SHP77 treated with DMSO at 0.1 percent for 48 hours (cell line): ENCODE data around the gene RLBP1.
A peak's percentile ranks its signal among the peaks of the same experiment; 100 is the strongest.
"Not testable (repeated sequence)": the region's sequence is repeated elsewhere in the genome, so short reads cannot be mapped to it uniquely, and the experiment has no call there.

Experiments
- DNase-seq: peaks from one replicate; lab custom pipeline; 2025; lab: John Stamatoyannopoulos, UW

RLBP1 gene

DNA sequence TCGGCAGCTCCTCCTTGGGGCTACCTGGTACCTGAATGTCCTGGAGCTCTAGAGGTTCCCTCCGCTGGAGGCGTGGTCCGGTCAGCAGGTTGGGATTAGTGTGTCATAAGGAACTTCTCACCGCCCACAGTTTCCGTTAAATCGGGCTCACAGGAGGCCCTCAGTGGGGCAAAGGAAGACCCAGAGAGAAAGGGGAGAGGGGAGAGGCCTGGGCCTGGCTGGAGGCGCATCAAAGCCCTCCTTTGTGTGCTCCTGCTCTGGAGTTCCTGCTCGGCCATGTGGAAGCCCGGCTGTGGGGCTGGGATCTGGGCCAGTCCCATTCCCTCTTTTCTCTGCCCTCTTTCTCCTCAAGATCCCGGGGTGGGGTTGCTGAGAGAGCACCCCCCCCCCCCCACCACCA is at the start of gene RLBP1:
TSS of gene RLBP1 (minus strand) at position 37 of the 400 bp plus-strand sequence. CDS start 2,604 bp downstream, outside the sequence.
- DNase-seq = no peak

DNA sequence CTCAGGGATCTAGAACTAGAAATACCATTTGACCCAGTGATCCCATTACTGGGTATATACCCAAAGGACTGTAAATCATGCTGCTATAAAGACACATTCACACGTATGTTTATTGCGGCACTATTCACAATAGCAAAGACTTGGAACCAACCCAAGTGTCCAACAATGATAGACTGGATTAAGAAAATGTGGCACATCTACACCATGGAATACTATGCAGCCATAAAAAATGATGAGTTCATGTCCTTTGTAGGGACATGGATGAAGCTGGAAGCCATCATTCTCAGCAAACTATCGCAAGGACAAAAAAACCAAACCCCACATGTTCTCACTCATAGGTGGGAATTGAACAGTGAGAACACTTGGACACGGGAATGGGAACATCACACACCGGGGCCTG is 28.8 kb upstream of the RLBP1 start:
- DNase-seq = not testable (repeated sequence)

DNA sequence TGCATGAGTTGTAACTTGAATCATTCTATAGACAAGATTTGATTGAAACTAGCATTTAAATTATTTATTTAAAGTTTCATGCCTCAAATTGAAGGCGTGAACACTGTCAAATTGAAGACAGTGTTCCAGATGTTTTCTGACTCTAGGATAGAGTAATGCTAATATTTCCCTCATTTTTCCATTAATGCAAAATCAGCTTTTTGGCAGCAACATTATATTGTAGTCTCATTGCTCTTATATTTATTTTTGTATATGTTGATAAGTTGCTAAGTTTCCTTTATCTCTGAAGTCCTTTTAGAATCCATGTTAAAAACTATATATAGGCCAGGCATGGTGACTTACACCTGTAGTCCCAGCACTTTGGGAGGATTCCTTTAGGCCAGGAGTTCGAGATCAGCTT is 27.2 kb upstream of the RLBP1 start:
- DNase-seq = no peak

DNA sequence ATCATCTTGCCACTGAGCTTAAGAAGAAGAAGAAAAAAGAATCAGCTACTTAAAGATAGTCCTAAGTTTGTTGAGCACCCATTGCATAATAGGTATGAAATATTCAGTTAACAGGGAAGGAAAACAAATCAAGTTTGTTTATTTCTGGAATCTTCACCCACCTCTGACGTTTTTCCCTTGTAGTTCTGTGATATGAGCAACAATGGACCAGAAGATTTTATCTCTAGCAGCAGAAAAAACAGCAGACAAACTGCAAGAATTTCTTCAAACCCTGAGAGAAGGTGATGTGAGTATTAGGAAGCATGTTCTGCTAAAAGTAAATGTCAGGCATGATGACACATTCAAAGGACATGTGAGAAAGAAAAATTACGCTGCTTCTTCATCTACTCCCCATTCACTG is 26.1 kb upstream of the RLBP1 start:
- no peak for DNase-seq

DNA sequence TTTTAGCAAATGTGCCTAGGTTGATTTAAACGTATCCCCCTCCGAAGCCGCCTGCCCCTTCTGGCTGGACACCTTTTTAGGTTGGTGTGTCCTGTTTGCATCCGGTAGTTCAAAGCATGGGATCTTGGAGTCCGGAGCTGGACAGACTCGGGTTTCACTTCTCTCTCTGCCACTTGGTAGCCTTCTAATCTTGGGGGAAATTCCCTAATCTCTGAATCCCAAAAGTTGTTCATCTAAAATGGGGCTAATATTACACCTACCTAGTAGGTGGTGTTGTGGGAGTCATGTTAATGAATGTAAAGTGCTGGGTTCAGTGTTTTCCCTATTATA is 23.2 kb upstream of the RLBP1 start:
- DNase-seq = no peak

DNA sequence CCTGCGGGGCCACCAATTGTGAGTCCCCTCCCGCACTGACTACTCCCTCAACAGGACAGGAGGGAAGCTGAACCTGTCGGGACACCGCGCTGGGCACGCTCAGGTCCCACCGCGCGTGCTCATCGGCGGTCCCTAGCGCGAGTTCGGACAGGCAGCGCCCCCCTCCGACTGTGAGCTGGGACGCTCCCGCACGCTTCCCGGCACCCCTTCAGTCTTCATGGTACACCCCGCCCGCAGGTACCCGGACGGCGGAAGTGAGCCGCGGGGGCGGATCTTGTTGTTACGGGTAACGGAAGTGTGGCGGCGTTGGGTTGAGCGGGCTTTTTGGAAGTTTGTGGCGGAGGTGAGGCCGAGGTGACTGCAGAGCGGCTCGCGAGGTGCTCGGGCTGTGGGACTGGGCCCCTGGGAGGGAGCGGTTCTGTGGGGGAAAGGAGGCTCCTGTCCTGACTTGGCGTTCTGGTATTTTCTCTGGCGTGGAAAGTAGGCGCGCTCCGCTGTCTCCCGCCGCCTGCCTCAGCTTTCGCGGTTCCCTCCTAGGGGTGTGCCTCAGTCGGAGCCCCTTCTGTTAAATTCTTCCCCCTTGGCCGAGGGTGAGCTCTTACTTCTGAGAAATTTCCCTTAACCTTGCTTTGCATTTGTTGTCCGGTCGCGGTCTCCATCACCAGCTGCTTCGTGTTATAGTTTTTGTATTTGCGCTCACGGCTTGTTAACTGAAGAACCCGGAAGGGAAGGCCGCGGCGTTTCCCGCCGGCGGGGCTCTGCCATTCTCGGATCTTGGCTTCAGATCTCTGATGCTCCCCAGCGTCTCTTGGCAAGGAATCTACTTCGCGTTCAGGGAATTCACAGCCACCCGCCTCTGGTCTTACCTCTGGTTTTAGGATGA is 22.6 kb upstream of the RLBP1 start, which contains the start of gene FANCI:
TSS of gene FANCI (plus strand) at position 289 of the 883 bp plus-strand sequence. CDS start 3,669 bp downstream, outside the sequence.
- DNase-seq = peak; percentile 77

DNA sequence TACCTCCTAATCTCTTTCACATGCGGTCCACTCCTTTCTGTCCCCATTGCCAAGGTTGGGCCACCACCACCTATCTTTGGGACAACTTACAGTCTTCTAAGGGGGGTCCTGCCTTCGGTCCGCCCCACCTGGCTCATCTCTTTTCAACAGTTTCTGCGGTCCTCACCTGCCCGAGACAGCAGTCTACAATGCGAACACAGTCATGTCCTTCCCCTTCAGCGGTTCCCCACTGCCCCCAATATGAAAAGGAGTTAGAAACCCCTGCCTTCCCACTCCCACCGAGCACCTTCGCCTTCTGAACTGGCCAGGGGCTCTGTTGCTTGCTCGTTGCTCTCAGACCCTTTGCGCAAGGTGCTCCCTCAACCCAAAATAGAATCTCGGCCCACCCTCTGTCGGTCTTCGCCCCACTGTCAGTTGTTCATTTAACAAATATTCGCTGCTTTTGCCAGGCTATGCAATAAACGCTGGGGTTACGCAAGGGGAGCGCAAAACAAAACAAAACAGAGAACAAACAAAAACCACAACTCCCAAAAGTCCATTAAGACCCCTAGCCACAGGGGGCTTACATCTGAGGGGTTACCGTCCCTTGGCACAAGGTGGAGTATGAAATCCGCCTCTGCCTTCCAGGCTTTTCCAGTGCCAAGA is 21.8 kb upstream of the RLBP1 start:
- DNase-seq = no peak

DNA sequence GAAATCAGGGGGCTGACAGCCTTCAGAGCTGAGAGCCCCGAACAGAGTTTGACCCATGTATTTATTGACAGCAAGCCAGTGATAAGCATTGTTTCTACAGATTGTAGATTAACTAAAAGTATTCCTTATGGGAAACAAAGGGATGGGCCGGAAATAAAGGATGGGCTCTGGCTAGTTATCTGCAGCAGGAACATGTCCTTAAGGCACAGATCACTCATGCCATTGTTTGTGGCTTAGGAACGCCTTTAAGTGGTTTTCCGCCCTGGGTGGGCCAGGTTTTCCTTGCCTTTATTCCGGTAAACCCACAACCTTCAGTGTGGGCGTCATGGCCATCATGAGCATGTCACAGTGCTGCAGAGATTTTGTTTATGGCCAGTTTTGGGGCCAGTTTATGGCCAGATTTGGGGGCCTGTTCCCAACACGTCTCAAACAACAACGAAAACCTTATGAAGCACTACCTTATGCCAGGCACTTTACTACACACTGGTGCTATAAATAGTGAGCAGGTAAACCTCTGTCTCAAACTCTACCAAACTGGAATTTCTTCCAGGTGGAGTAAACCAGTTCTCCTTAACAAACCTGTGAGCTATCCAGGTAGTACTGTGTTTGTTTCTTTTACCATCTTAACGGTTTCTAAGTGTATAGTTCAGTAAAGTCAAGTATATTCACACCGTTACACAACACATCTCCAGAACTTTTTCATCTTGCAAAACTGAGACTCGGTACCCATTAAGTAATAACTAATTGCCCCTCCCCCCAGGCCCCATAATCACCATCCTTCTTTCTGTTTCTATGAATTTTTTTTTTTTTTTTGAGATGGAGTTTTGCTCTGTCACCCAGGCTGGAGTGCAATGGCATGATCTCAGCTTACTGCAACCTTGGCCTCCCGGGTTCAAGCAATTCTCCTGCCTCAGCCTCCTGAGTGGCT is 18.8 kb upstream of the RLBP1 start:
- not testable (repeated sequence) for DNase-seq

DNA sequence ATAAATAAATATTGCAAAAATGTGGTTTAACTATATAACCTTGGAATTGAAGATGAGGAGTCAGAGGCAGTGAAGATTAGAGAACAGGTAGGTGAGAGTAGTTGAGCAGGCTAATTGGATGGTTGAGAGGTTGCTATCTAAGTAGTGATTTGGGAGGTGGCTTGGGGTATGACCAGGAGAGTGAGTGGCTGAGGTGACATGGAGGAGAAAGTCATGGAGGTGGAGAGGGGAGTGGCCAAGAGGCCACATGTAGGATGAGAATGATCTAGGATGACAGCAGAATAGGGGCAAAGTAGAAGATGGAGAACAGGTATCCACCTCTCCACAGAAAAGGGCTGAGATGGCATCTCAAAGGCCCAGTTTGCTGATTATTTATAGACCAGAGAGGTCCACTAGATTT is 10.5 kb upstream of the RLBP1 start:
- DNase-seq = no peak

DNA sequence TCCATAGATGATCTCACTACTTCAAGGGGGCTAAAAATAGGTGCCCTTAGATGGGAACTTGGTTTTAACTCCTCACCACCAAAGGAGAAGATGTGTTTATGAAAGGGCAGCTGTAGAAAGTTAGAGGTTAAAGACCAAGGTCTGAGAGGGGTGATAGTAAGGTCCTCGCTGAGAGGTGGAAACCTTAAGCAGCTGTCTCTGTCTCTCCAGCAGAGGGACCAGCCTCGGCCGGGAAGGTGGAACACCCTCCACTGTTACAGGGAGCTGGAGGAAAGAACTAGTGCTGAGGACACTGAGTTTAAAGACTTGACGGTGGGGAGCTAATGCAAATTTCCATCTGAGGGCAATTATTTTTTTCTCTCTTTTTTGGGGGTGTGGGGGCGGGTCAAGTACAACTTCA is 8.9 kb upstream of the RLBP1 start:
- DNase-seq = no peak

DNA sequence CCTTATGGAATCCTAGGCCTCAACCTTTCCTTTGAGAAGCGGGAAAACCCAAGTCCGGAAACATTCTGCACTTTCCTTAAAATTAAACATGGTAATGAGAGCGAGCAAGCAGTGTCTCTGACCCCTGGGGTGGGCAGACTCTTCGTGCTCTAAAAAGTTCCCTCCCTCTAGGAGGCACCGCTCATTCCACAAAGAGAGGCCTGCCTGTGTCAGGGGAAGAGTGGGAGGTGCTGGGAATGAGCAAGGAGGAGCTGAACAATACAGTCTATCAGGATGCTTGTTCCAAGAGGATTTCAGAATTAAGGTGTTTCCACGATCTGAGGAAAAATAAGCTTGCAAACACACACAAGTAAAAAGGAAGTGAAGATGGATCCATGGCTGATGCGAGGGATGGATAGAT is 6.0 kb upstream of the RLBP1 start:
- no peak for DNase-seq

DNA sequence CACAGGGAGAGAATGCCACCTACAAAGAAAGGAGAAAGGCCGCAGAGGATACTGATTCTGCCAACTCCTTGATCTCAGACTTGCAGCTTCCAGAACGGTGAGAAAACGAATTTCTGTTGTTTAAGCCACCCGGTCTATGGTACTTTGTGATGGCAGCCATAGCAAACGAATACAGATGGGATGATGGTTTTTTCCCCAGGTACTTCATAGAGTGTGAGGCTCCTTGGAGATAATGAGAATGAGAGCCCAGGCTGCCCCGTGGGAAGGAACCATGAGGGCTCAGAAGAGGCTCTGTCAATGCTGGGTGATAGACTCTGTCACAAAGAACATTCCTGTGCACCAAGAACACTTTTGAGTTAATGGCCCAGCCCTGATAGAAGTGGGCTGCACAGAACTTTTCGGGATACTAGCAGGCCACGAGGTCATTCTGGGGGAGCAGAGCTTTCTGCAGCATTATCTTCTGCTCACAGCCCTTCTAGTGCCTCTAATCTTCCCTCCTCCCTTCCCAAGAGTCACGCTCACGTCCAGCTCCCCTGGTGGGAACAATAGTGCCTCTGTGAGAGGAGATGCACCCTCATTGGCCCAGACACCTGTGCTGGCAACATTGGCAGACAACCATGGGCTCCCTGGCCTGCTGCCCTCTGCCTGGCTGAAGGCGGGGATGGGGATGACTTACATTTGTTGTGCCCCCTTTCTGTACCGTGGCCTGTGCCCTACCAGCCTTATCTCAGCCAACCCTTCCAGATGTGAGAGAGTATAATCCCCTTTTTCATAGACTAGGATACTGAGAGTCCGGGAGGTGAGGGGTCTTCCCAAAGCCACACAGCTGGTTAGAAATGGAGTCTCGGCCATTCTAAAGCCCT is 5.2 kb upstream of the RLBP1 start:
- no peak for DNase-seq

DNA sequence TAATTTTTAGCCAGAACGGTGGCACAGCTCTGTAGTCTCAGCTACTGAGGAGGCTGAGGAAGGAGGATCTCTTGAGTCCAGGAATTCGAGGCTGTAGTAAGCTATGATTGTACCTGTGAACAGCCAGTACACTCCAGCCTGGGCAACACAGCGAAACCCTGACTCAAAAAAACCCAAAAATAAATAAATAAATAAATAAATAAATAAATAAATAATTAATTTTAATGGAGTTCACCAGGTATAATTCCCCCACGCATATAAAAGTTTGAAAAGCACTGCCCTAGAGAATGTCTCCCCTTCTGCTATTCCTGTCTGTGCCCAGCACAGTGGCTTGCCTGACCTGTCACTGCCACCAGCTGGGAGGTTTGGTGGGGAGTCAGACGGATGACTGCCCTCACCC is 4.2 kb upstream of the RLBP1 start:
- DNase-seq = no peak

DNA sequence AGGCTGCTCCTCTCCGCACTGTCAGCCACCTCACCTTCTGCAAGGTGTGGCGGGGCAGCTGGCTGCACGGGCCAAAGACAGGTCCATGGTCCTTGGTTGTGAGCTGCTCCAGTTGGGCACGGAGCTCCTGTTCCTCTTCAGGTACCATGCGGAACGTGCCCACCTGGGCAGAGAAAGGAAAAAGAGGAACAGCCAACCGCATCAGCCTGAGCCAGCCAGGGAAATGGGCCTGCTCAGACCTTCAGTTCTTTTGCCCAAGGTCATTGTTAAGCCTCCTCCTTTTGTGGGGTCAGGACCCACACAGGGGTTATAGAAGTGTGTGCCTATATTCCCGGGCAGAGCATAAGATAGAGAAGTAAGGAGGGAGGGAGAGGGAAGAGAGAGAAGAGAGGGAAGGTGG is 2.8 kb downstream of the RLBP1 start:
- DNase-seq = no peak

DNA sequence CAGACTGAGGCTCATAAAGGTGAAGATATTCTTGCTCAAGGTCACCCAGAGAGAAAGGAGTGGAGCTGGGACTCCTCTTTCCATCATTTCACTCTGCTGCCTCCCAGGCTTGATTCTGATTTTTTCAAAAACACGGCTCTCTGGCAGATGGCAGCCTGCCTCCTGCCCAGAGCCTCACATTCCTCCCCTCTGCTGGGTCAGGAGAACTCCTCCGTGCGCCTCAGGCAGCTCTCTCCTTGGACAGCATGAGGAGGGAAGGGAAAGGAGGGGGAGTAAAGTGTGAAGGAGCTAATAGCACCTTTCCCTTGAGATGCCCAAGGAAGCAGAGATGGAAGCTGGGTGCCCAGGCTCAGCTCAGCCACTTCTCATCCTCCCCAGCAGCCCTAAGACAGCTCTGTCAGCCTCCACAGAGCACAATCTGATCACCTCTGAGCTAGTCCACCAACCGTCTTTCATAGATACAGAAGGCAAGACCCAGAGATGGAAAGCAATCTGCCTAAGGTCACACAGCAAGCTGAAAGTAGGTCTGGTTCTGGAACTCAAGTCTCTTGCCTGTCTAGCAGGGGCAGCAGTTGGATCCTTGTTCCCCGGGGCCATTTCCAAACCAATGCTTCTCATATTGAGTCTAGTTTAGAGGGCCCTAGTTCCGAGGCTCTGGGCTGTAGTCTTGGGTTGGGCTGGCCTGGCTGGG is 3.5 kb downstream of the RLBP1 start:
- DNase-seq = no peak

DNA sequence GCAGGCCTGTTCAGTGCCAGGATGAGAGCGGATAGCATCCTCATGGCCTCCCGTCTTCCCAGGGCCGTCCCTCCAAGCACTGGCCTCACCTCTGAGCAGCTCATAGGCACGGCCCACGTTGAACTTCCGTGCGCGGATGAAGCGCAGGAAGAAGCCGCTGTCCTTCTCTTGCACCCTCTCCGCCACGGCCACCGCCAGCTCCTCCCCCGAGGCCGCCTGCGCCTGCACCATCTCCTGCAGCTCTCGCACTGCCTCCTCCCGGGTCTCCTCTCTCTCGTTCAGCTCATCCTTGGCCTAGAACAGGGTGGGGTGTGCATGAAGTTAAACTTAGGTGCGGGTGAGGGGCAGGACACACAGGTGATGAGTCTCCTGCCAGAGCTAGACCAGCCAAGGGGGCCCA is 4.3 kb downstream of the RLBP1 start:
- DNase-seq = no peak

DNA sequence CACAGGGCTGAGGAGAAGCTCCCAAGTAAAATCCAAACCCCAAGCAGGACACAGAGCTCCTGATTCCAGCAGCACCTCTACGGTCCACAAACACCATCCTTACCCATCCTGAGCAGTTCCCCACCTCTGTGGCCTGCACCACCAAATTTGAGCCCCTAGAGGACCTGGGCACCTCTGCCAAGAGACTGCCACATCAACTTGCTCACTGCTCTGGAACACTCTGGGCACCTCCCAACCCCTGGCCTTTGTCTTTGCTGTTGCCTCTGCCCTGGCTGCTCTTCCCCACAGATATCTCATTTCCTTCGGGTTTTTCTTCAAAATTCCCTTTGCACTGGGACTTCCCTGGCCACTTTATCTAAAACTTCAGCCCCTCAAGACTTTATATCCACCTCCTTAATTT is 5.8 kb downstream of the RLBP1 start:
- DNase-seq = no peak

DNA sequence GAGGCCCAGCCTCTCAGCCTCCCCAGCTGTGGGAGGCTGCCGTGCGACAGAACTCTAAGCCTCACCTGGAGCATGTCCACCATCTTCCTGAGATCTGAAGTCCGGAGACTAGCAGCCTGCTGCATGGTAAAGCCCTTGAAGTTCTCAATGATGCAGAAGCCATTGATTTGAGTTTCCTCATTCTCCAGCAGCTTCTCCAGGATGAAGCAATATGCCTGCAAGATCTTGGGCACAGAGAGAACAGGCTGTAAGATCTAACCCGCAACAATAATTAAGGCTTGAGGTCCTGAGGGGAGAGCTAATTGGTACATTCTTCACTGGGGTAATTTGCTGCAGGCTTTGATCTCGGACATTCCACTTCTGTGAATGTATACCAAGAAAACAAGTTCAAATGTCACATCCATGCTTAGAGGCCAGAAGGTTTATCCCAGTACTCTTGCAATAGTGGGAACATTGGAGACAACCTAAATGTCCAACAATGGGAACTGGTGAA is 9.7 kb downstream of the RLBP1 start:
- no peak for DNase-seq

DNA sequence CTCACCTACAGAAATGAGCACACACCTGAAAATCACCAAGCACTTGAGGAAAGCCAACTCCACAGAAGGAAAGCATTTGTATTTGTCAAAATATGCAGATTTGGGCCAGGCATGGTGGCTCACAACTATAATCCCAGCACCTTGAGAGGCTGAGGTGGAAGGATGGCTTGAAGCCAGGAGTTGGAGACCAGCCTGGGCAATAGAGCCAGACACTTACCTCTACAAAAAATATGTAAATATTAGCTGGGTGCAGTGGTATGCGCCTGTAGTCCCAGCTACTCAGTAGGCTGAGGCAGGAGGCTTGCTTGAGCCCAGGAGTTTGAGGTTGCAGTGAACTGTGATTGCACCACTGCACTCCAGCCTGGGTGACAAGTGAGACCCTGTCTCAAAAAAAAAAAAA is 12.3 kb downstream of the RLBP1 start:
- no peak for DNase-seq

DNA sequence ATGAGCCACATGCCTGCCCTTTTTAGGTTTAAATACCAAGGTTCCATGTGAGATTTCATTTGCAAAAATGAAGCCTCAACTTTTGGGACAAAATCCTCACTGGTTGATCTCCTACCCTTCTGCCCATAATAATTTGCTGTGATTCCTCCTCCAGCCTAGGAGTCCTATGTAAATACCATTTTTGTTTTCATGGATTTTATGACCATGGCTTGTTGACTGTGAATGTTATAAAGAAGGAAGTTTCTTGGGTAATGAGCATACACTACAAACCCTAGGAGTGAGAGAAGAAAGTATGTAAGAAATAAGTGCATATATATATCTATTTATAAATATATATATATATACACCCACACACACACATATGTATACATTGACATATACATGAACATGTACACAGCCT is 13.1 kb downstream of the RLBP1 start:
- DNase-seq = no peak

DNA sequence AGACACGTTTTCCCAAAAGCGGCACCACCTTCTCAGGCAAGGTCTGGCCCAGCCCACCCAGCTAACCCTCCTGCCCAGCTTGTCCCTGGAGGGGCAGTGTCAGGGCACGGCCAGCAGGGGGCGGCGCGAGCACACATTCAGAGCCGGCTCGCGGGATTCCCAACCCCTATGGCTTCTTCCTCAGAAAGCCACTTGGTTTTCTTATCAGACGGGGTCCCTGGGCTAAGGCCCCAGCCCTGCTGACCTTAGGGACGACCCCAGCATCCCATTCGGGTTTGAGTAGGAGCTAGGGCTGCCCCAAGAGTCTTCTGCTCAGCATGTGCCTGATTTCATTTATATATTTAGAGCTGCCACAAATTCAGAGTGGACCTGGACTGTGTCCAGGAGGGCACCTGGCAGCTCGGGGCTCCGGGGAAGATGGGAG is 14.5 kb downstream of the RLBP1 start:
- DNase-seq = peak; percentile 6
